Measurements from ENCODE around the gene PRM1. TPM values are rescaled to one million over a fixed set of nuclear protein-coding genes. Genes with fewer than 3 reads are reported as not detected.

Gene PRM1
- total and polyA plus RNA-seq, 2 of the 4 experiments (the other 2 are of a cell fraction): not detected

DNA sequence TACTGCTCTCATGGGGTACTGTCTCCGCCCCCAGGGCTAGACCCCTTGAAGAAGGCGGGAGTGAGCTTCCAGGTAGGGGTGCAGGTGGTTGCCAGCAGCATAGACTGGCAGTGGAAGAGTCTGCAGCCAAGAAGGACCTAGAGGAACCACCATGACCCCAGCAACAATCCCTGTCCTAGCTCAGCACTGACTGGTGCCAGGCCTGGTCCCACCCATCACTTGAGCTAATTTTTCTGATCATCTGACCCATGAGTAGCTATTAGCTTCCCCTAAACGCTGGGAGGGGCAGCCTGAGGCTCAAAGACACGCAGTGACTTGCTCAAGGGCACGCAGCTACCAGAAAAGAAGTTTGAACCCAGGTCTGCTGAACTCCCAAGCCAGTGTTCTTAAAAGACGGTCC, 8.6 kb downstream of the PRM1 start:
- H2AFZ ChIP-seq (replicated peaks; ENCODE audit: low read length, poor library complexity): no peak overlapping the region
- DNase-seq (no peak), ATAC-seq (ENCODE audit: low read depth) (no peak)
- no peaks in the 10 kb centered on the region for H3K9me1 ChIP-seq (ENCODE audit: insufficient read depth, low read length)
- H2BK20ac ChIP-seq (ENCODE audit: low read depth, low read length): no peak overlapping the region
- no peak overlapping the region for H3K4me3 ChIP-seq (ENCODE audit: insufficient read depth, low read depth, low read length)
- no peak overlapping the region for H3K14ac ChIP-seq (replicated peaks; ENCODE audit: low read depth, low read length)
- TF ChIP-seq MAFK (IDR thresholded peaks at IDR 0.05; ENCODE audit: low read depth, low read length) (no peak), FOS (IDR thresholded peaks at IDR 0.05; ENCODE audit: low read depth, low read length) (no peak)
- TF ChIP-seq, protein P1, sequence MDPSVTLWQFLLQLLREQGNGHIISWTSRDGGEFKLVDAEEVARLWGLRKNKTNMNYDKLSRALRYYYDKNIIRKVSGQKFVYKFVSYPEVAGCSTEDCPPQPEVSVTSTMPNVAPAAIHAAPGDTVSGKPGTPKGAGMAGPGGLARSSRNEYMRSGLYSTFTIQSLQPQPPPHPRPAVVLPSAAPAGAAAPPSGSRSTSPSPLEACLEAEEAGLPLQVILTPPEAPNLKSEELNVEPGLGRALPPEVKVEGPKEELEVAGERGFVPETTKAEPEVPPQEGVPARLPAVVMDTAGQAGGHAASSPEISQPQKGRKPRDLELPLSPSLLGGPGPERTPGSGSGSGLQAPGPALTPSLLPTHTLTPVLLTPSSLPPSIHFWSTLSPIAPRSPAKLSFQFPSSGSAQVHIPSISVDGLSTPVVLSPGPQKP (IDR thresholded peaks at IDR 0.05; ENCODE audit: borderline replicate concordance, low read depth, low read length): no peak
- H2BK5ac ChIP-seq (ENCODE audit: low read depth, low read length, poor library complexity, severe bottlenecking): no peak overlapping the region
- POLR2A ChIA-PET (ENCODE audit: unreplicated experiment): no interaction called here
- CTCF ChIA-PET: interaction anchor here (1.0 kb wide), 1 partner anchor 19 kb away, joined by 3 read pairs; no protein-coding TSS in a partner anchor
- H4K91ac ChIP-seq (ENCODE audit: insufficient read depth, low read depth, low read length): no peak overlapping the region
- H3K27me3 ChIP-seq (ENCODE audit: control insufficient read depth, insufficient read depth, low read length): peaks cover 6% of the 10 kb centered on the region
- no peak overlapping the region for H2AK9ac ChIP-seq (replicated peaks; ENCODE audit: low read depth, low read length, poor library complexity)
- dilution Hi-C loops (cut with HindIII; ENCODE audit: low sequenced_read_pairs, unreplicated experiment) (no loop called here), in situ Hi-C loops (cut with MboI; ENCODE audit: low sequenced_read_pairs) (no loop called here), intact Hi-C loops (cut with micrococcal nuclease) (no loop called here)
- H3K23ac ChIP-seq (ENCODE audit: low read depth, low read length): no peak overlapping the region
- no peak overlapping the region for H2BK15ac ChIP-seq (ENCODE audit: low read depth, low read length)
- no peak overlapping the region for H4K8ac ChIP-seq (ENCODE audit: low read depth in 2 of 2, low read length in 2 of 2)
- no peak overlapping the region for H3K56ac ChIP-seq (ENCODE audit: extremely low read depth, insufficient read depth, low read length)
- H3K9ac ChIP-seq (ENCODE audit: low read depth, low read length): no peak overlapping the region
- no peaks in the 10 kb centered on the region for H3K36me3 ChIP-seq (ENCODE audit: control insufficient read depth, insufficient read depth, low read length)
- no peak overlapping the region for H3K4ac ChIP-seq (ENCODE audit: low read depth, low read length)
- H4K20me1 ChIP-seq (ENCODE audit: insufficient read depth, low read length): no peaks in the 10 kb centered on the region
- no peak overlapping the region for H3K27ac ChIP-seq (ENCODE audit: insufficient read depth, low read length)
- no peak overlapping the region for H2BK120ac ChIP-seq (ENCODE audit: low read depth, low read length)
- no peak overlapping the region for H3K18ac ChIP-seq (ENCODE audit: low read depth, low read length)
- no peak overlapping the region for H2AK5ac ChIP-seq (ENCODE audit: low read depth, low read length)
- H3K79me1 ChIP-seq (ENCODE audit: low read depth in 1 of 2, low read length in 2 of 2): no peaks in the 10 kb centered on the region
- BruUV-seq (replicated peaks): no TSS peak
- peaks cover 7% of the 10 kb centered on the region; the same call in 1 of the 2 replicates for H3K4me1 ChIP-seq (ENCODE audit: control insufficient read depth, insufficient read depth, low read length)
- H3K9me3 ChIP-seq (ENCODE audit: control insufficient read depth, insufficient read depth, low read length): peaks cover 4% of the 10 kb centered on the region
- H4K5ac ChIP-seq (ENCODE audit: low read depth, low read length): no peak overlapping the region
- WGBS, 2 experiments (ENCODE audit: extremely low coverage in 2 of 2, insufficient read length in 1 of 2): 90% methylated on average over 4 of the region's 6 CpGs; no CpG with 5 or more reads in 1 of the 2 experiments
- H3K4me2 ChIP-seq (ENCODE audit: low read depth, low read length): no peak overlapping the region
